SK-N-SH (cell line): ENCODE measurements around the gene LRRC26. TPM values are rescaled to one million over a fixed set of nuclear protein-coding genes. Genes with fewer than 3 reads are reported as not detected.

Source experiments
- CTCF ChIA-PET: fragments of 300-600, 350-600 bp; formaldehyde crosslinking; extraction: SDS; loops from one replicate; lab custom pipeline; 2021; lab: Yijun Ruan, JAX
- POLR2A ChIA-PET: fragments of 350-600 bp; sonication (Branson Sonifier 250); formaldehyde crosslinking; extraction: SDS; loops from one replicate; lab custom pipeline; 2020; ENCODE audit warnings: antibody characterized with exemption, inconsistent platforms; lab: Yijun Ruan, JAX
- DNase-seq: peaks from one replicate; pipeline ENCODE4 v3.0.0; 2012
- H2AFZ ChIP-seq: fragments of 200-600 bp; sonication (generic); 2 replicates; pipeline ENCODE4 v1.8.1; 2016; ENCODE audit warnings: antibody characterized with exemption, mild to moderate bottlenecking, low read depth
- H3F3A ChIP-seq: fragments of 200-600 bp; sonication (generic); replicated peaks from 2 replicates; pipeline ENCODE3; 2016; ENCODE audit warnings: antibody characterized with exemption, mild to moderate bottlenecking; ENCODE audit not compliant: insufficient read depth
- H3K27ac ChIP-seq, 2 experiments: fragments of 200-500 bp in 1 of 2; fragments of 200-600 bp in 1 of 2; sonication (Bioruptor generic) in 1 of 2; sonication (generic), shearing (Covaris generic) in 1 of 2; 2 replicates each; pipeline versions ENCODE4 v1.5.1 to v1.6.1; 2014 to 2016; ENCODE audit warnings: low read depth in 2 of 2, inconsistent platforms in 1 of 2, low read length in 1 of 2, mild to moderate bottlenecking in 1 of 2, mixed read lengths in 1 of 2
- H3K27me3 ChIP-seq: fragments of 200-600 bp; sonication (generic), shearing (Covaris generic); 2 replicates; pipeline ENCODE4 v1.6.1; 2016; ENCODE audit warnings: mixed run types; ENCODE audit not compliant: insufficient read depth
- H3K36me3 ChIP-seq, 2 experiments: fragments of 200-500 bp in 1 of 2; fragments of 200-600 bp in 1 of 2; sonication (Bioruptor generic) in 1 of 2; sonication (generic) in 1 of 2; replicated peaks in 1 of 2; 2 replicates each; pipeline versions ENCODE3 to v1.5.1; 2014 to 2016; ENCODE audit warnings: low read length in 1 of 2, mild to moderate bottlenecking in 1 of 2; ENCODE audit not compliant: insufficient read depth in 2 of 2, control insufficient read depth in 1 of 2
- H3K4me1 ChIP-seq, 2 experiments: fragments of 200-500 bp in 1 of 2; fragments of 200-600 bp in 1 of 2; sonication (Bioruptor generic) in 1 of 2; sonication (generic), shearing (Covaris generic) in 1 of 2; 2 replicates each; pipeline versions ENCODE4 v1.5.1 to v1.6.1; 2014 to 2016; ENCODE audit warnings: low read depth in 1 of 2, low read length in 1 of 2, mixed run types in 1 of 2; ENCODE audit not compliant: insufficient read depth in 2 of 2, control insufficient read depth in 1 of 2
- H3K4me2 ChIP-seq: fragments of 200-600 bp; sonication (generic), shearing (Covaris generic); 2 replicates; pipeline ENCODE4 v1.6.1; 2017; ENCODE audit warnings: mixed run types
- H3K4me3 ChIP-seq, 2 experiments: fragments of 200-500 bp in 1 of 2; fragments of 200-600 bp in 1 of 2; sonication (Bioruptor generic) in 1 of 2; sonication (generic), shearing (Covaris generic) in 1 of 2; 2 replicates each; pipeline versions ENCODE4 v1.5.1 to v1.8.1; 2014 to 2016; ENCODE audit warnings: low read depth in 2 of 2, inconsistent platforms in 1 of 2, low read length in 1 of 2, mild to moderate bottlenecking in 1 of 2, mixed read lengths in 1 of 2, moderate library complexity in 1 of 2
- H3K79me2 ChIP-seq: fragments of 200-600 bp; sonication (generic); 2 replicates; pipeline ENCODE4 v1.8.1; 2017; ENCODE audit warnings: mild to moderate bottlenecking; ENCODE audit not compliant: insufficient read depth
- H3K9ac ChIP-seq: fragments of 200-600 bp; sonication (generic); 2 replicates; pipeline ENCODE4 v1.6.1; 2017; ENCODE audit warnings: mixed run types
- H3K9me2 ChIP-seq: fragments of 200-600 bp; sonication (generic); 2 replicates; pipeline ENCODE4 v1.6.1; 2017; ENCODE audit warnings: mixed run types
- H3K9me3 ChIP-seq: fragments of 200-600 bp; sonication (generic); 2 replicates; pipeline ENCODE4 v1.6.1; 2017; ENCODE audit warnings: mixed run types, mild to moderate bottlenecking, moderate library complexity
- H4K20me1 ChIP-seq: fragments of 200-600 bp; sonication (generic); 2 replicates; pipeline ENCODE4 v1.6.1; 2017; ENCODE audit warnings: mild to moderate bottlenecking, mixed run types; ENCODE audit not compliant: insufficient read depth
- CHD2 ChIP-seq: fragments of 150-350 bp; IDR thresholded peaks from 2 replicates; pipeline ENCODE4 v1.6.1; 2018; ENCODE audit warnings: low read length; ENCODE audit not compliant: partially characterized antibody
- EP300 ChIP-seq, 2 experiments: IDR thresholded peaks; 2 replicates each; pipeline versions ENCODE4 v1.4.0 to v1.6.1; 2012; ENCODE audit warnings: borderline replicate concordance in 1 of 2, low read depth in 1 of 2, low read length in 1 of 2
- FOXJ3 ChIP-seq: sonication (generic); formaldehyde crosslinking; IDR thresholded peaks from 2 replicates; pipeline ENCODE4 v1.5.1; 2020; ENCODE audit warnings: mild to moderate bottlenecking, missing genetic modification reagents
- JUND ChIP-seq: IDR thresholded peaks from 2 replicates; pipeline ENCODE4 v1.4.0; 2012
- MEF2A ChIP-seq: IDR thresholded peaks from 2 replicates; pipeline ENCODE4 v1.4.0; 2012; ENCODE audit warnings: low read depth, borderline replicate concordance
- MXI1 ChIP-seq: IDR thresholded peaks from 2 replicates; pipeline ENCODE4 v1.6.1; 2012; ENCODE audit warnings: mild to moderate bottlenecking, low read depth, low read length, improper control_type of control experiment
- NFIC ChIP-seq: IDR thresholded peaks from 2 replicates; pipeline ENCODE4 v1.4.0; 2012; ENCODE audit warnings: borderline replicate concordance
- PBX3 ChIP-seq: IDR thresholded peaks from 2 replicates; pipeline ENCODE4; 2012
- RAD21 ChIP-seq: IDR thresholded peaks from 2 replicates; pipeline ENCODE4 v1.6.1; 2012; ENCODE audit warnings: mild to moderate bottlenecking, low read length
- RXRA ChIP-seq: IDR thresholded peaks from 2 replicates; pipeline ENCODE4 v1.4.0; 2012; ENCODE audit warnings: low read depth, mild to moderate bottlenecking, borderline replicate concordance
- TAF1 ChIP-seq: IDR thresholded peaks from 2 replicates; pipeline ENCODE4 v1.6.1; 2012; ENCODE audit warnings: low read depth, mild to moderate bottlenecking, low read length, moderate library complexity, borderline replicate concordance
- TCF12 ChIP-seq: IDR thresholded peaks from 2 replicates; pipeline ENCODE4 v1.4.0; 2012
- USF1 ChIP-seq: IDR thresholded peaks from 2 replicates; pipeline ENCODE4 v1.4.0; 2012; ENCODE audit warnings: low read depth, borderline replicate concordance
- WGBS: methylation state at CpG from one replicate; pipeline ENCODE4 v1.1.6; 2017; ENCODE audit warnings: low lambda C conversion rate; 5-methylcytosine and 5-hydroxymethylcytosine counted together
- polyA plus RNA-seq, 3 experiments: library from polyadenylated mRNA; depleted of rRNA; stranded (reverse); fragments of >200 nt; gene quantifications; 2 replicates each; pipeline ENCODE4 v1.2.3, GENCODE V29; 2012
- TF ChIP-seq, protein P1 (sequence below): IDR thresholded peaks from 2 replicates; pipeline ENCODE4 v1.6.1; 2012; ENCODE audit warnings: mild to moderate bottlenecking, low read depth, low read length, moderate library complexity
- TF ChIP-seq, protein P2 (sequence below): fragments of 150-350 bp; IDR thresholded peaks from 2 replicates; pipeline ENCODE4 v1.6.1; 2016; ENCODE audit warnings: mild to moderate bottlenecking, low read depth, low read length

Gene LRRC26
- polyA plus RNA-seq, 1 of the 3 experiments (the other 2 are of a cell fraction), result not detected

DNA sequence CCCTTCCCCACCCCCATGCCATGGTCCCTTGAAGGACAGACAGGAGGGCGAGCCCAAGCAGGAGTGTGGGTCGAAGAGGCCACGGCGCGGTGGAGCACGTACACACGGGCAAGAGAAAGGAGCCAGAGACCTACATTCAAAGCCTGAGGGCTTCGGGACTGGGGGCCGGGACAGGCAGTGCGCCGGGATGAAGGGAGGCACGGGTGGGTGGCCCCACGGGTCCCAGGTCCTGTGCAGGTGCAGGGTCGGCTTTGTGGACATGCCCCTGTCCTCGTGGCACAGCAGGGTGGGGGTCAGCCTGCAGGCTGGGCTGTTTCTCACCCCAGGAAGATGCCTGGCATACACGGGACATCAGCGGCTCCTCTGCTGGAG is 9.8 kb downstream of the LRRC26 start:
- H3K9me2 ChIP-seq, result no peaks in the 10 kb centered on the region
- CTCF ChIA-PET, result no interaction called here
- no peaks in the 10 kb centered on the region for H3F3A ChIP-seq
- H3K4me1 ChIP-seq, result peaks cover 0 to 3% of the 10 kb centered on the region in 2 experiments; a peak in 1 of 4 replicates
- no peak overlapping the region for H3K4me3 ChIP-seq
- no peak overlapping the region for H3K9ac ChIP-seq
- H3K79me2 ChIP-seq, result no peaks in the 10 kb centered on the region
- H3K27ac ChIP-seq, result no peak overlapping the region
- H4K20me1 ChIP-seq, result no peaks in the 10 kb centered on the region
- TF ChIP-seq EP300 (IDR thresholded peaks at IDR 0.05; ENCODE audit: borderline replicate concordance in 1 of 2, low read depth in 1 of 2, low read length in 1 of 2), result no peak
- no peak for TF ChIP-seq NFIC
- TF ChIP-seq, protein P1, sequence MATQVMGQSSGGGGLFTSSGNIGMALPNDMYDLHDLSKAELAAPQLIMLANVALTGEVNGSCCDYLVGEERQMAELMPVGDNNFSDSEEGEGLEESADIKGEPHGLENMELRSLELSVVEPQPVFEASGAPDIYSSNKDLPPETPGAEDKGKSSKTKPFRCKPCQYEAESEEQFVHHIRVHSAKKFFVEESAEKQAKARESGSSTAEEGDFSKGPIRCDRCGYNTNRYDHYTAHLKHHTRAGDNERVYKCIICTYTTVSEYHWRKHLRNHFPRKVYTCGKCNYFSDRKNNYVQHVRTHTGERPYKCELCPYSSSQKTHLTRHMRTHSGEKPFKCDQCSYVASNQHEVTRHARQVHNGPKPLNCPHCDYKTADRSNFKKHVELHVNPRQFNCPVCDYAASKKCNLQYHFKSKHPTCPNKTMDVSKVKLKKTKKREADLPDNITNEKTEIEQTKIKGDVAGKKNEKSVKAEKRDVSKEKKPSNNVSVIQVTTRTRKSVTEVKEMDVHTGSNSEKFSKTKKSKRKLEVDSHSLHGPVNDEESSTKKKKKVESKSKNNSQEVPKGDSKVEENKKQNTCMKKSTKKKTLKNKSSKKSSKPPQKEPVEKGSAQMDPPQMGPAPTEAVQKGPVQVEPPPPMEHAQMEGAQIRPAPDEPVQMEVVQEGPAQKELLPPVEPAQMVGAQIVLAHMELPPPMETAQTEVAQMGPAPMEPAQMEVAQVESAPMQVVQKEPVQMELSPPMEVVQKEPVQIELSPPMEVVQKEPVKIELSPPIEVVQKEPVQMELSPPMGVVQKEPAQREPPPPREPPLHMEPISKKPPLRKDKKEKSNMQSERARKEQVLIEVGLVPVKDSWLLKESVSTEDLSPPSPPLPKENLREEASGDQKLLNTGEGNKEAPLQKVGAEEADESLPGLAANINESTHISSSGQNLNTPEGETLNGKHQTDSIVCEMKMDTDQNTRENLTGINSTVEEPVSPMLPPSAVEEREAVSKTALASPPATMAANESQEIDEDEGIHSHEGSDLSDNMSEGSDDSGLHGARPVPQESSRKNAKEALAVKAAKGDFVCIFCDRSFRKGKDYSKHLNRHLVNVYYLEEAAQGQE, result no peak
- TF ChIP-seq, protein P2, sequence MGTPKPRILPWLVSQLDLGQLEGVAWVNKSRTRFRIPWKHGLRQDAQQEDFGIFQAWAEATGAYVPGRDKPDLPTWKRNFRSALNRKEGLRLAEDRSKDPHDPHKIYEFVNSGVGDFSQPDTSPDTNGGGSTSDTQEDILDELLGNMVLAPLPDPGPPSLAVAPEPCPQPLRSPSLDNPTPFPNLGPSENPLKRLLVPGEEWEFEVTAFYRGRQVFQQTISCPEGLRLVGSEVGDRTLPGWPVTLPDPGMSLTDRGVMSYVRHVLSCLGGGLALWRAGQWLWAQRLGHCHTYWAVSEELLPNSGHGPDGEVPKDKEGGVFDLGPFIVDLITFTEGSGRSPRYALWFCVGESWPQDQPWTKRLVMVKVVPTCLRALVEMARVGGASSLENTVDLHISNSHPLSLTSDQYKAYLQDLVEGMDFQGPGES, result no peak
- TF ChIP-seq PBX3, result no peak
- TF ChIP-seq TAF1, result no peak
- no peak for TF ChIP-seq TCF12
- no peak for TF ChIP-seq MXI1
- no peak for TF ChIP-seq MEF2A
- TF ChIP-seq CHD2, result no peak
- TF ChIP-seq USF1, result no peak
- no peak for TF ChIP-seq RXRA
- no peak for TF ChIP-seq FOXJ3 (CRISPR knock-in tag)
- no peak for TF ChIP-seq JUND
- TF ChIP-seq RAD21, result no peak
- no peak overlapping the region for H2AFZ ChIP-seq
- 56% methylated on average over 15 of the region's 17 CpGs for WGBS
- H3K36me3 ChIP-seq, result no peaks in the 10 kb centered on the region
- no peak for DNase-seq
- H3K4me2 ChIP-seq, result no peak overlapping the region
- no peaks in the 10 kb centered on the region for H3K9me3 ChIP-seq
- POLR2A ChIA-PET, result no interaction called here
- H3K27me3 ChIP-seq, result no peaks in the 10 kb centered on the region
